ENCODE data around the gene CMIP. TPM values are rescaled to one million over a fixed set of nuclear protein-coding genes. Genes with fewer than 3 reads are reported as not detected.

CMIP gene
- total RNA-seq, 5 donors from 2014 or later (not counting 1 experiment from before 2014, with no cell fraction given), result 39.8 to 55.9 (median 42.6) TPM

GRCh38 chr16:81744385-81744784, 299.8 kb downstream of the CMIP start:
- peaks cover 10 to 22% (median 10%) of the 10 kb centered on the region in 3 donors for H3K4me1 Mint-ChIP-seq
- Histone ChIP-seq H3K9me3 (no peaks in the 10 kb centered on the region), H3K4me1 (ENCODE audit: control insufficient read depth in 1 of 2, extremely low read depth in 1 of 2, insufficient read depth in 2 of 2, low read length in 2 of 2) (peaks cover 2 to 18% of the 10 kb centered on the region in 2 experiments), H3K36me3 (ENCODE audit: control insufficient read depth in 2 of 2, extremely low read depth in 1 of 2, insufficient read depth in 1 of 2, low read length in 1 of 2) (no peaks in the 10 kb centered on the region), H3K27ac (ENCODE audit: low read length) (no peak overlapping the region), H3K4me3 (ENCODE audit: control insufficient read depth in 1 of 2, extremely low read depth in 1 of 2, low read length in 1 of 2) (no peak overlapping the region), H3K27me3 (replicated peaks in 1 of 2; ENCODE audit: control insufficient read depth in 2 of 2, extremely low read depth in 1 of 2, insufficient read depth in 2 of 2, low read length in 1 of 2) (peaks cover 0 to 4% of the 10 kb centered on the region in 2 experiments)
- DNase-seq (no peak), ATAC-seq (replicated peaks in 1 of 4) (no peak)
- 83% methylated on average over 1 of the region's 4 CpGs for WGBS (ENCODE audit: insufficient coverage)
- no peak overlapping the region for H3K27ac Mint-ChIP-seq
- POLR2A ChIA-PET, result no interaction called here
- CTCF ChIA-PET, result interaction anchor here in 1 of 2 donors (0.7 kb wide), 1 partner anchor 89 kb away, joined by 6 read pairs; no protein-coding TSS in a partner anchor
- H3K4me3 Mint-ChIP-seq, result no peak overlapping the region
- H3K27me3 Mint-ChIP-seq, result no peaks in the 10 kb centered on the region
- H3K36me3 Mint-ChIP-seq, result no peaks in the 10 kb centered on the region
- H3K9me3 Mint-ChIP-seq, result no peaks in the 10 kb centered on the region

GRCh38 chr16:81744911-81745310, 300.3 kb downstream of the CMIP start:
- H3K9me3 Mint-ChIP-seq, result no peaks in the 10 kb centered on the region
- H3K4me1 ChIP-seq (ENCODE audit: control insufficient read depth in 1 of 2, extremely low read depth in 1 of 2, insufficient read depth in 2 of 2, low read length in 2 of 2), result peaks cover 2 to 18% of the 10 kb centered on the region in 2 experiments
- peaks cover 0 to 4% of the 10 kb centered on the region in 2 experiments for H3K27me3 ChIP-seq (replicated peaks in 1 of 2; ENCODE audit: control insufficient read depth in 2 of 2, extremely low read depth in 1 of 2, insufficient read depth in 2 of 2, low read length in 1 of 2)
- H3K27ac Mint-ChIP-seq, result no peak overlapping the region
- WGBS (ENCODE audit: insufficient coverage), result 89% methylated on average over 3 of the region's 4 CpGs
- no peaks in the 10 kb centered on the region for H3K36me3 Mint-ChIP-seq
- CTCF ChIA-PET, result no interaction called here
- POLR2A ChIA-PET, result no interaction called here
- H3K27ac ChIP-seq (ENCODE audit: low read length), result no peak overlapping the region
- H3K4me3 ChIP-seq (ENCODE audit: control insufficient read depth in 1 of 2, extremely low read depth in 1 of 2, low read length in 1 of 2), result no peak overlapping the region
- DNase-seq, result no peak
- peaks cover 10 to 22% (median 10%) of the 10 kb centered on the region in 3 donors for H3K4me1 Mint-ChIP-seq
- no peak for ATAC-seq (replicated peaks in 1 of 4)
- peaks cover 0 to 4% of the 10 kb centered on the region in 2 donors for H3K27me3 Mint-ChIP-seq
- H3K36me3 ChIP-seq (ENCODE audit: control insufficient read depth in 2 of 2, extremely low read depth in 1 of 2, insufficient read depth in 1 of 2, low read length in 1 of 2), result no peaks in the 10 kb centered on the region
- no peaks in the 10 kb centered on the region for H3K9me3 ChIP-seq
- peak overlapping the region in 1 of 3 donors; percentile 80 for H3K4me3 Mint-ChIP-seq

- Histone ChIP-seq H3K4me1 (ENCODE audit: control insufficient read depth in 1 of 2, extremely low read depth in 1 of 2, insufficient read depth in 2 of 2, low read length in 2 of 2) (peaks cover 2 to 11% of the 10 kb centered on the region in 2 experiments), H3K27ac (ENCODE audit: low read length) (peak overlapping the region; percentile 42), H3K9me3 (no peaks in the 10 kb centered on the region), H3K36me3 (ENCODE audit: control insufficient read depth in 2 of 2, extremely low read depth in 1 of 2, insufficient read depth in 1 of 2, low read length in 1 of 2) (no peaks in the 10 kb centered on the region), H3K27me3 (replicated peaks in 1 of 2; ENCODE audit: control insufficient read depth in 2 of 2, extremely low read depth in 1 of 2, insufficient read depth in 2 of 2, low read length in 1 of 2) (peaks cover 0 to 4% of the 10 kb centered on the region in 2 experiments), H3K4me3 (ENCODE audit: control insufficient read depth in 1 of 2, extremely low read depth in 1 of 2, low read length in 1 of 2) (peak overlapping the region; percentile 38 to 42)
- H3K4me3 Mint-ChIP-seq, result peak overlapping the region; percentile 80
- peak; percentile 90 to 99 (median 95) for ATAC-seq (replicated peaks in 1 of 4)
- ChIA-PET POLR2A (interaction anchor here in 1 of 2 donors (0.5 kb wide), 1 partner anchor 343 kb away, joined by 6 read pairs; no protein-coding TSS in a partner anchor), CTCF (no interaction called here)
- no peaks in the 10 kb centered on the region for H3K9me3 Mint-ChIP-seq
- WGBS (ENCODE audit: insufficient coverage), result 7% methylated on average over 21 of the region's 33 CpGs
- no peaks in the 10 kb centered on the region for H3K36me3 Mint-ChIP-seq
- DNase-seq, result peak; percentile 47 to 85 (median 68)
- H3K27me3 Mint-ChIP-seq, result peaks cover 0 to 4% of the 10 kb centered on the region in 2 donors
- peaks cover 10 to 19% (median 10%) of the 10 kb centered on the region in 3 donors for H3K4me1 Mint-ChIP-seq
- peak overlapping the region; percentile 88 to 94 for H3K27ac Mint-ChIP-seq
These were observed 301.3 kb downstream of the CMIP start for GRCh38 chr16:81745704-81746558.

GRCh38 chr16:81746566-81746965, 302.0 kb downstream of the CMIP start:
- Histone ChIP-seq H3K27me3 (replicated peaks in 1 of 2; ENCODE audit: control insufficient read depth in 2 of 2, extremely low read depth in 1 of 2, insufficient read depth in 2 of 2, low read length in 1 of 2) (peaks cover 0 to 4% of the 10 kb centered on the region in 2 experiments), H3K36me3 (ENCODE audit: control insufficient read depth in 2 of 2, extremely low read depth in 1 of 2, insufficient read depth in 1 of 2, low read length in 1 of 2) (no peaks in the 10 kb centered on the region), H3K4me3 (ENCODE audit: control insufficient read depth in 1 of 2, extremely low read depth in 1 of 2, low read length in 1 of 2) (peak overlapping the region; percentile 38 to 42), H3K9me3 (no peaks in the 10 kb centered on the region), H3K27ac (ENCODE audit: low read length) (no peak overlapping the region), H3K4me1 (ENCODE audit: control insufficient read depth in 1 of 2, extremely low read depth in 1 of 2, insufficient read depth in 2 of 2, low read length in 2 of 2) (peaks cover 2 to 11% of the 10 kb centered on the region in 2 experiments)
- ATAC-seq (replicated peaks in 1 of 4), result no peak
- POLR2A ChIA-PET, result no interaction called here
- peaks cover 0 to 4% of the 10 kb centered on the region in 2 donors for H3K27me3 Mint-ChIP-seq
- CTCF ChIA-PET, result no interaction called here
- no peak for DNase-seq
- H3K4me1 Mint-ChIP-seq, result peaks cover 10 to 17% (median 10%) of the 10 kb centered on the region in 3 donors
- WGBS (ENCODE audit: insufficient coverage), result 17% methylated on average over 2 of the region's 5 CpGs
- H3K4me3 Mint-ChIP-seq, result peak overlapping the region; percentile 80
- H3K27ac Mint-ChIP-seq, result peak overlapping the region in 1 of 2 donors; percentile 94
- H3K9me3 Mint-ChIP-seq, result no peaks in the 10 kb centered on the region
- no peaks in the 10 kb centered on the region for H3K36me3 Mint-ChIP-seq

GRCh38 chr16:81748476-81749198, 304.0 kb downstream of the CMIP start:
- H3K9me3 Mint-ChIP-seq, result no peaks in the 10 kb centered on the region
- Histone ChIP-seq H3K36me3 (ENCODE audit: control insufficient read depth in 2 of 2, extremely low read depth in 1 of 2, insufficient read depth in 1 of 2, low read length in 1 of 2) (no peaks in the 10 kb centered on the region), H3K4me3 (ENCODE audit: control insufficient read depth in 1 of 2, extremely low read depth in 1 of 2, low read length in 1 of 2) (no peak overlapping the region), H3K27me3 (replicated peaks in 1 of 2; ENCODE audit: control insufficient read depth in 2 of 2, extremely low read depth in 1 of 2, insufficient read depth in 2 of 2, low read length in 1 of 2) (peaks cover 0 to 4% of the 10 kb centered on the region in 2 experiments), H3K4me1 (ENCODE audit: control insufficient read depth in 1 of 2, extremely low read depth in 1 of 2, insufficient read depth in 2 of 2, low read length in 2 of 2) (peaks cover 2 to 16% of the 10 kb centered on the region in 2 experiments), H3K9me3 (no peaks in the 10 kb centered on the region), H3K27ac (ENCODE audit: low read length) (no peak overlapping the region)
- ATAC-seq (replicated peaks in 1 of 4) (no peak), DNase-seq (no peak)
- H3K36me3 Mint-ChIP-seq, result no peaks in the 10 kb centered on the region
- ChIA-PET CTCF (no interaction called here), POLR2A (no interaction called here)
- peaks cover 10 to 22% (median 10%) of the 10 kb centered on the region in 3 donors for H3K4me1 Mint-ChIP-seq
- peaks cover 0 to 4% of the 10 kb centered on the region in 2 donors for H3K27me3 Mint-ChIP-seq
- 31% methylated on average over 3 of the region's 7 CpGs for WGBS (ENCODE audit: insufficient coverage)
- H3K27ac Mint-ChIP-seq, result no peak overlapping the region
- no peak overlapping the region for H3K4me3 Mint-ChIP-seq

GRCh38 chr16:81752225-81752875, 307.7 kb downstream of the CMIP start:
- no peaks in the 10 kb centered on the region for H3K27me3 ChIP-seq (replicated peaks in 1 of 2; ENCODE audit: control insufficient read depth in 2 of 2, extremely low read depth in 1 of 2, insufficient read depth in 2 of 2, low read length in 1 of 2)
- POLR2A ChIA-PET, result no interaction called here
- no peaks in the 10 kb centered on the region for H3K36me3 ChIP-seq (ENCODE audit: control insufficient read depth in 2 of 2, extremely low read depth in 1 of 2, insufficient read depth in 1 of 2, low read length in 1 of 2)
- ATAC-seq (replicated peaks in 1 of 4) (peak in 2 of 4 experiments; percentile 26 to 33), DNase-seq (peak in 10 of 35 experiments; percentile 3 to 63 (median 14))
- H3K4me3 Mint-ChIP-seq, result no peak overlapping the region
- H3K27ac ChIP-seq (ENCODE audit: low read length), result no peak overlapping the region
- WGBS (ENCODE audit: insufficient coverage), result 53% methylated on average over 10 of the region's 13 CpGs
- peaks cover 0 to 12% (median 6%) of the 10 kb centered on the region in 3 donors for H3K4me1 Mint-ChIP-seq
- no peaks in the 10 kb centered on the region for H3K36me3 Mint-ChIP-seq
- no peaks in the 10 kb centered on the region for H3K9me3 Mint-ChIP-seq
- CTCF ChIA-PET, result interaction anchor here (0.6 to 1.1 kb wide), 3 partner anchors 11 to 889 kb away, joined by 3 to 7 read pairs (median 3); no protein-coding TSS in a partner anchor
- no peak overlapping the region for H3K4me3 ChIP-seq (ENCODE audit: control insufficient read depth in 1 of 2, extremely low read depth in 1 of 2, low read length in 1 of 2)
- no peaks in the 10 kb centered on the region for H3K9me3 ChIP-seq
- H3K4me1 ChIP-seq (ENCODE audit: control insufficient read depth in 1 of 2, extremely low read depth in 1 of 2, insufficient read depth in 2 of 2, low read length in 2 of 2), result peaks cover 0 to 5% of the 10 kb centered on the region in 2 experiments
- H3K27me3 Mint-ChIP-seq, result peaks cover 0 to 8% of the 10 kb centered on the region in 2 donors
- H3K27ac Mint-ChIP-seq, result no peak overlapping the region

Measured in T-cell (primary cell).